ENCODE measurements around the gene TMEM39B. TPM values are rescaled to one million over a fixed set of nuclear protein-coding genes. Genes with fewer than 3 reads are reported as not detected.
A peak's percentile ranks its signal among the peaks of the same experiment; 100 is the strongest.
"Not testable (repeated sequence)": the region's sequence is repeated elsewhere in the genome, so short reads cannot be mapped to it uniquely, and the experiment has no call there.

The TMEM39B gene
- total RNA-seq, 1 donor from 2014 or later = 7.1 TPM

GRCh38 chr1:32106663-32107275, 34.0 kb downstream of the TMEM39B start:
- intact Hi-C loops (cut with DNase I) = loop anchor here (5.0 kb wide), 2 partner anchors 71 to 91 kb away; partner anchors contain the start of gene TXLNA
- no peak for DNase-seq (ENCODE audit: low spot score)

GRCh38 chr1:32107742-32108661, 35.3 kb downstream of the TMEM39B start, which contains the start of gene KPNA6:
Gene KPNA6, plus strand, starts transcription at chr1:32108056. Its CDS starts 75 bp downstream, at chr1:32108131.
- DNase-seq (ENCODE audit: low spot score) = peak; percentile 93
- intact Hi-C loops (cut with DNase I) = loop anchor here (2.0 to 5.0 kb wide), 3 partner anchors 35 to 89 kb away; partner anchors contain the start of genes TMEM39B and TXLNA

DNA sequence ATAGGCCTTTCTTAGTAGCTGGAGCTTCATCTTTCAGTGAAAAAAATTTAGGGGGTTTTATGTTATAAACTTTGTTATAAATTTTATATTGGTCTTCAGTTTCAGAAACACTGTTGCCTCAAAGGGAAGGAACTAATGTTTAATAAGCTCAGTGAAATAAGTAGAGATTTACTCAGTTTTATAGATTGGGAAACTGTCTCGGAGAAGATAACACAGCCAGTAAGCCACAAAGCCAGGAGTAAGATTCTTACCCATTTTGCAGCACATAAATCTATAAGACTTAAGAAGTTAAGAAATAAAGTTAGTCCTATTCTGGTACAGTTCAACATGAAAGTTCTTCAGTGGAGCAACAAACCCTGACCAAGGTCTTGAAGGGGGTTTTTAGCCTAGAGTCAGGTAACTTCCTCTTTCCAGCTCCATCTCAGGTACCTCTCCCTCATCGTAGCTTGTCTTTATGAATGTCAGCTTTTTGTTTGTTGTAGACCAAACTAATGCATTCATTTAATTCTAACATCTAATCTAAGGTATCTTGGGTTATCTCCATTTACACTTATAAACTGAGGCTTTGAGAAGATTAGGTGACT, 38.4 kb downstream of the TMEM39B start:
- no peak for DNase-seq (ENCODE audit: low spot score)
- intact Hi-C loops (cut with DNase I) = no loop called here

DNA sequence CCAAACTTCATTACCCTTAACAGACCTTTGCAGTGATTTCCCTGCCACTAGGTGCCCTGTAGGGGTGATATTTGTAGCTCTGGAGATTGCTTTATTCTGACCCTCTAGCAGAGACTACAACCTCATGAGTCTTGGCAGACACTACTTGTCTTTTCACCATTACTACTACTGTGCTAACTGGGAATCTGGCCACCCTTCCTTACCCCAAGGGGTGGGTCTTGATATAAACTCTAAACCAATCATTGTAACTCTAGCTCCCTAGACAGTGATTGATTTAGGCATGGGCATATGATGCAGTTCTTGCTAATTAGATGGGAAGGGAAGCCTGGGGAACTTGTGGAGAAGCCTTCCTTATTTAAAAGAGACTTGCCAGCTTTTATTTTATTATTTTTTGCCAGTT, 39.0 kb downstream of the TMEM39B start:
- intact Hi-C loops (cut with DNase I) = no loop called here
- DNase-seq (ENCODE audit: low spot score) = no peak

GRCh38 chr1:32112806-32113375, 40.2 kb downstream of the TMEM39B start:
- intact Hi-C loops (cut with DNase I) = no loop called here
- DNase-seq (ENCODE audit: low spot score) = no peak

DNA sequence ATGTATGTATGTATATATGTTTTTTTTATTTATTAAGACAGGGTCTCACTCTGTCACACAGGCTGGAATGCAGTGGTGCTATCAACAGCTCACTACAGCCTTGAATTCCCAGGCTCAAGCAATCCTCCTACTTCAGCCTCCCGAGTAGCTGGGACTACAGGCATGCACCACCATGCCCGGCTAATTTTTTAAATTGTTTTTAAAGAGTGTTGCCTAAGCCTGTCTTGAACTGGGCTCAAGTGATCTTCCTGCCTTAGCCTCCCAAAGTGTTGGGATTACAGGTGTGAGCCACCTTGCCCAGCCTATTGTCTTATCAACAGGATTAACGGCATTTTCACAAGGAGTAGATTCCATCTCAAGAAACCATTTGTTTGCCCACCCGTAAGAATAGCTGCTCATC, 40.7 kb downstream of the TMEM39B start:
- DNase-seq (ENCODE audit: low spot score); intact Hi-C loops (cut with DNase I): not testable (repeated sequence)

DNA sequence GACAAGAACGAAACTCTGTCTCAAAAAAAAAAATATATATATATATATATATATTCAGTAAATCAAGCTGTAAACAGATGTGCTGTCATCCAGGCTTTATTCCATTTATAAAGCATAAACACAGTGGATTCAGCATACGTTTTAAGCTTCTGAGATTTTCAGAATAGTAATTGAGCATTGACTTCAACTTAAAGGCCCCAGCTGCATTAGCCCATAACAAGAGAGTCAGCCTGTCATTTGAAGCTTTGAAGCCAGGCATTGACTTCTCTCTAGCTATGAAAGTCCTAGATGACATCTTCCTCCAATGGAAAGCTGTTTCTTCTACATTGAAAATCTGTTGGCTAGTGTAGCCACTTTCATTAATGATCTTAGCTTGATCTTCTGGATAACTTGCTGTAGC, 41.7 kb downstream of the TMEM39B start:
- no peak for DNase-seq (ENCODE audit: low spot score)
- intact Hi-C loops (cut with DNase I) = no loop called here

DNA sequence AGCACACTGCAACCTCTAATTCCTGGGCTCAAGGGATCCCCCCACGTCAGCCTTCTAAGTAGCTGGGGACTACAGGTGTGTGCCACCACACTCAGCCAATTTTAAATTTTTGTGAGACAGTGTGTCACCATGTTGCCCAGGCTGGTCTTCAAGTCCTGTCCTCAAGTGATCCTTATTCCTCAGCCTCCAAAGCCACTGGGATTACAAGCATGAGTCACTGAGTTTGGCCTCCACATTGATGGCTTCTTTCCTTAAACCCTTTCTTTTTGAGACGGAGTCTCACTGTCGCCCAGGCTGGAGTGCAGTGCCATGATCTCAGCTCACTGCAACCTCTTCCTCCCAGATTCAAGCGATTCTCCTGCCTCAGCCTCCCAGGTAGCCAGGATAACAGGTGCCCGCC, 42.8 kb downstream of the TMEM39B start:
- intact Hi-C loops (cut with DNase I) = no loop called here
- no peak for DNase-seq (ENCODE audit: low spot score)

DNA sequence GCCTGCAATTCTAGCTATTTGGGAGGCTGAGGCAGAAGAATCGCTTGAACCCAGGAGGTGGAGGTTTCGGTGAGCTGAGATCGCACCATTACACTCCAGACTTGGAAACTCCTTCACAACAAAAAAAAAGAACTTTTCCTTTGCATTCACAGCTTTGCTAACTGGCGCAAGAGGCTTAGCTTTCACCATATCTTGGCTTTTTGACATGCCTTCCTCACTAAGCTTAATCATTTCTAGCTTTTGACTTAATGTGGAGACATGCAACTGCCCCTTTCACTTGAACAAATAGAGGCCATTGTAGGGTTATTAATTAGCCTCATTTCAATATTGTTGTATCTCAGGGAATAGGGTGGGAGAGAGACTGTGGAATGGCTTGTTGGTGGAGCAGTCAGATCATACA, 43.8 kb downstream of the TMEM39B start:
- intact Hi-C loops (cut with DNase I) = no loop called here
- DNase-seq (ENCODE audit: low spot score) = no peak

DNA sequence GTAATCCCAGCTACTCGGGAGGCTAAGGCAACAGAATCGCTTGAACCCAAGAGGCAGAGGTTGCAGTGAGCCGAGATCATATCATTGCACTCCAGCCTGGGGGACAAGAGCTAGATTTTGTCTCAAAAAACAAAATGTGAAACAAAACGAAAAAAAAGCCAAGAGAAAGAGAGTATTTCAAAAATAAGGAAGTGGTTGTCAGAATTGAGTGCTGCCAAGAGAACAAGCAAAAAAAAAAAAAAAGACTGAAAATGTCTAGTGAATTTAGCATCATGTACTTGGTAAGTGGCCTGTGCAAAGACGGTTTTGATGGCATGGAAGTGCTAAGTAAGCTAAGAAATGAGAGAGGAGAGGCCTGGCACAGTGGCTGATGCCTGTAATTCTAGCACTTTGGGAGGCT, 49.4 kb downstream of the TMEM39B start:
- intact Hi-C loops (cut with DNase I) = no loop called here
- DNase-seq (ENCODE audit: low spot score) = no peak

GRCh38 chr1:32123361-32123760, 50.6 kb downstream of the TMEM39B start:
- DNase-seq (ENCODE audit: low spot score); intact Hi-C loops (cut with DNase I): not testable (repeated sequence)

DNA sequence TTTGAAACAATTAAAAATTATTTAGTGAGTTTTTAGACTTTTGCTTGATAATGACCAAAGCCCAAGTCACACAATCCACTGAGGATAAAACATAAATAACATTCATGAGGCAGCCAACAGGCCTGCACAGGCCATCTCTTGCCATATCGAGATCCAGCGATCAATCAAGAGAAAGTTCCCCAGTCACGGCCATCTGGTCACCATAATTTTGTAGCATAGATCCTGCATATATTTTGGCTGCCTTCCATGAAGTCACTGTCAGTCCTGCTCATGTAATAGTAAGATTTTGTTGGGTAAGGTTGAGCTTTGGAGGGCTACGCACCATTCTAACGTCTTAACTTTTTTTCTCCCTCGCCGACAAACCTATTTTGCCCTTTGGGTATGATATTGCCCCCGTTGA, 52.6 kb downstream of the TMEM39B start:
- intact Hi-C loops (cut with DNase I) = no loop called here
- no peak for DNase-seq (ENCODE audit: low spot score)

DNA sequence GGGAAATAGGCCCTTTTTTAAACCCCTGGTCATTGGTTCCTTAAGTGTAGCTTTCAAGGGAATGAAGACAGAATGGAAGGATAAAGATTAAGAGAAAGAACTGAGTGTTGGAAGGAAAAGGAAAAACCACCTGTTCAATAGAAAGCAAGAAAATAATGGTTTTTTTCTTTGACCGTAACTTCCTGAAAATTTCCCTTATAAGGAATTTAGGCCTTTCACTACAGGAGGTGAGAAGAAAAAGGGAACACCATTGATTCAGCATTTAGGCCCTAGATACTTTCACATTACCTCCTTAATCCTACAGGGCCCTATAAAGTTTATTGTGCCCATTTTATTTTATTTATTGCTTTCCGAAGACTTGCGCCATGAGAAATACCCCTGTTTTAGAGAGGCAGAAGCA, 54.0 kb downstream of the TMEM39B start:
- DNase-seq (ENCODE audit: low spot score) = no peak
- intact Hi-C loops (cut with DNase I) = no loop called here

DNA sequence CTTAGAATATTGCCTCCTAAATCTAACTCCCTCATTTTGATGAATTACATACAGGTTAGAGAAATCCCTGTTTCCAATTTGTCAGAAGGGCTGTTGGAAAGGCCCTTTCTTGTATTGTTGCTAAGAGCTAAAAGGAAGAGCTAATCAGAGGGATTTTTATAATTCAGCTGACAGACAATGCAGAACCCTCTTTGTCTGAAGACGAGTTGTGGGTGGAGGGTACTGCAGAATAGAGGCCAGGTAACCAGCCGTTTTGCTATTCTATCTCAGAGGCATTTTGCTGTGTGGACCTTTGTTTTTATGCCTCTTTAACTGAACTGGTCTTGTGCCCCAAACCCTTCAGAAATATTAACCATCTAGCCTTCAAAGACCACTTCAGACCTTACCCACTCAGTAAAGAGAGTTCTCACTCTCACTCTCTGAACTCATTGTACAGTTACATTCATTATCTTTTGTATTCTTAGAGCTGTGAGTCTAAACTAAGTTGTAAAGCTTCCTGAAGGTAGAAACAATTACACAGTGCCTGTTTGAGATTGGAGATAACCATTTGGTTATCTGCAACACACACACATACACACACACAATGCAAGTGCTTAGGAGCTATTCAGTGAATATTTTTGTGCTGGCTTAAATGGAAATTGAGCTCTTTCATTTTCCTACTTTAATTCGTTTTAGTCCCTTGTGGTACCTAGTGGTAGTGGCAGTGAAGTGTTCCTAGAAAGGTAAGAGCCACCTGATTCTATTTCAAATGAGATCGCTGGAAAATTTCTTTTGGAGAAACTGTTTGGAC, 54.9 kb downstream of the TMEM39B start:
- intact Hi-C loops (cut with DNase I) = no loop called here
- no peak for DNase-seq (ENCODE audit: low spot score)

- DNase-seq (ENCODE audit: low spot score) = no peak
- intact Hi-C loops (cut with DNase I) = no loop called here
Observed at GRCh38 chr1:32128479-32128878, 55.7 kb downstream of the TMEM39B start.

GRCh38 chr1:32128964-32129363, 56.2 kb downstream of the TMEM39B start:
- intact Hi-C loops (cut with DNase I) = no loop called here
- DNase-seq (ENCODE audit: low spot score) = no peak

- intact Hi-C loops (cut with DNase I); DNase-seq (ENCODE audit: low spot score): not testable (repeated sequence)
Observed at GRCh38 chr1:32133950-32134280, 61.2 kb downstream of the TMEM39B start.

DNA sequence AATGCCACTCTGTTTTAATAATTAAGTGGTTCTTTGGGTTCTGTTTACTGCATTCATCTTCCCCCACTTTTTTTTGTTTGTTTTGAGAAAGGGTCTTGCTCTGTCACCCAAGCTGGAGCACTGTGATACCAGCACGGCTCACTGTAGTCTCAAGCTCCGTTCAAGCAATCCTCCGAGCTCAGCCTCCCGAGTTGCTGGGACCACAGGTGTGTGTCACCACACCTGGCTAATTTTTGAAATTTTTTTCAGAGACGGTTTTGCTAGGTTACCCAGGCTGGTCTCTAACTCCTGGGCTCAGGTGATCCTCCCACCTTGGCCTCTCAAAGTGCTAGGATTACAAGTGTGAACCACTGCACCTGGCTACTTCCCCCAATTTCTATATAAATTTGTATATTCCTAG, 64.4 kb downstream of the TMEM39B start:
- intact Hi-C loops (cut with DNase I) = no loop called here
- no peak for DNase-seq (ENCODE audit: low spot score)

- intact Hi-C loops (cut with DNase I) = no loop called here
- DNase-seq (ENCODE audit: low spot score) = no peak
Observed at GRCh38 chr1:32138965-32139364, 66.2 kb downstream of the TMEM39B start.
